Lung (tissue), 12 donors: ENCODE results near the gene AGER. TPM values are rescaled to one million over a fixed set of nuclear protein-coding genes. Genes with fewer than 3 reads are reported as not detected.
A peak's percentile ranks its signal among the peaks of the same experiment; 100 is the strongest.

Source experiments
- ATAC-seq: fragments of 200-7000 bp; cut with Tn5 transposase; one replicate; pipeline ENCODE4 v1.9.1; 2020; ENCODE audit warnings: moderate number of reproducible peaks; ENCODE audit not compliant: insufficient read depth, low FRiP score
- DNase-seq, 3 donors: peaks; one replicate each; pipeline ENCODE4 v3.0.0-alpha.2; 2013 to 2017
- H3K27ac ChIP-seq, 2 donors: one replicate each; pipeline ENCODE4 v1.5.1; 2013; ENCODE audit warnings: mild to moderate bottlenecking in 2 of 2, moderate library complexity in 2 of 2, control low read depth in 1 of 2, inconsistent platforms in 1 of 2, low read depth in 1 of 2, low read length in 1 of 2
- H3K27me3 ChIP-seq, 3 donors: one replicate each; pipeline ENCODE4 v1.5.1; 2013; ENCODE audit warnings: low read length in 2 of 3; ENCODE audit not compliant: control insufficient read depth in 3 of 3, insufficient read depth in 3 of 3
- H3K36me3 ChIP-seq, 4 donors: one replicate each; pipeline ENCODE4 v1.5.1; 2013; ENCODE audit warnings: low read length in 4 of 4, mild to moderate bottlenecking in 1 of 4, moderate library complexity in 1 of 4; ENCODE audit not compliant: control insufficient read depth in 4 of 4, insufficient read depth in 4 of 4
- H3K4me1 ChIP-seq, 5 donors: one replicate each; pipeline ENCODE4 v1.5.1; 2013; ENCODE audit warnings: low read length in 5 of 5, mild to moderate bottlenecking in 2 of 5, moderate library complexity in 1 of 5; ENCODE audit not compliant: control insufficient read depth in 5 of 5, insufficient read depth in 5 of 5
- H3K4me3 ChIP-seq: one replicate; pipeline ENCODE4 v1.5.1; 2013; ENCODE audit warnings: mild to moderate bottlenecking, control low read depth, moderate library complexity
- H3K9ac ChIP-seq, 2 donors: one replicate each; pipeline ENCODE4 v1.5.1; 2013; ENCODE audit warnings: low read length in 2 of 2, control low read depth in 1 of 2; ENCODE audit not compliant: insufficient read depth in 1 of 2
- H3K9me3 ChIP-seq, 4 donors: one replicate each; pipeline ENCODE4 v1.5.1; 2013; ENCODE audit warnings: low read length in 3 of 4, mild to moderate bottlenecking in 1 of 4, moderate library complexity in 1 of 4; ENCODE audit not compliant: control insufficient read depth in 4 of 4, insufficient read depth in 3 of 4
- WGBS, 2 donors: extraction: QIAGEN DNeasy Blood & Tissue Kit; methylation state at CpG; one replicate each; pipeline ENCODE4 v1.1.7; 2013; 5-methylcytosine and 5-hydroxymethylcytosine counted together
- polyA plus RNA-seq, 2 donors: library from polyadenylated mRNA; stranded (reverse); fragments of 200-250 nt; gene quantifications; one replicate each; pipeline ENCODE4 v1.2.1, GENCODE V29; 2013
- total RNA-seq, 2 donors: library from RNA; depleted of rRNA in 1 of 2; stranded (reverse); fragments of >200 nt in 1 of 2; gene quantifications; one replicate each; pipeline ENCODE4 v1.2.1, GENCODE V29; 2014 to 2021
- TF ChIP-seq, protein P1 (sequence below): IDR thresholded peaks from 2 replicates; pipeline ENCODE4 v1.5.1; 2012; ENCODE audit warnings: mild to moderate bottlenecking; ENCODE audit errors: control extremely low read depth, extremely low read depth
- donor health status: control.
- donor health status: control.
- donor health status: Bipolar disorder and iron deficiency.
- donor health status: healthy.
- donor health status: DM: yes; HTN: yes; CAD: no.

AGER gene
- total and polyA plus RNA-seq, 4 donors: 178 to 1,487 (median 347) TPM

DNA sequence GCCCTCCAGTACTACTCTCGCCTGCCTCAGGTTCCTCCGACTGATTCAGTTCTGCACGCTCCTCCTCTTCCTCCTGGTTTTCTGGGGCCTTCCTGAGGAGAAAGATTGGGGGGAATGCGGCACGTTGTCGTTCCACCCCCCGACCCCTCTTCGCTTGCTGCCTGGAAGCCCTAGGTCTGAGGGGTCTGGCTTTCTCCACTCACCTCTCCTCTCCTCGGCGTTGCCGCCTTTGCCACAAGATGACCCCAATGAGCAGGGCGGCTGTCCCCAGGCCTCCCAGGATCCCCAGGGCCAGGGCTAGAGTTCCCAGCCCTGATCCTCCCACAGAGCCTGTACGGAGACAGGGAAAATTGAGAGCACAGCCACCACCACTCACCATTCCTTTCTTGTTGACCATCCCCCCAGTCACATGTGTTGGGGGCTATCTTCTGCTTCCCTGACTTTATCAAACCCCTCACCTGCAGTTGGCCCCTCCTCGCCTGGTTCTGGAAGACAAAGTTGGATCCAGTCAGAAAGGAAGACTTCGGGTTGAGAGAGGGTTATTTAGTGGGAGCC lies 2.8 kb downstream of the AGER start:
- ATAC-seq: no peak
- TF ChIP-seq, protein P1, sequence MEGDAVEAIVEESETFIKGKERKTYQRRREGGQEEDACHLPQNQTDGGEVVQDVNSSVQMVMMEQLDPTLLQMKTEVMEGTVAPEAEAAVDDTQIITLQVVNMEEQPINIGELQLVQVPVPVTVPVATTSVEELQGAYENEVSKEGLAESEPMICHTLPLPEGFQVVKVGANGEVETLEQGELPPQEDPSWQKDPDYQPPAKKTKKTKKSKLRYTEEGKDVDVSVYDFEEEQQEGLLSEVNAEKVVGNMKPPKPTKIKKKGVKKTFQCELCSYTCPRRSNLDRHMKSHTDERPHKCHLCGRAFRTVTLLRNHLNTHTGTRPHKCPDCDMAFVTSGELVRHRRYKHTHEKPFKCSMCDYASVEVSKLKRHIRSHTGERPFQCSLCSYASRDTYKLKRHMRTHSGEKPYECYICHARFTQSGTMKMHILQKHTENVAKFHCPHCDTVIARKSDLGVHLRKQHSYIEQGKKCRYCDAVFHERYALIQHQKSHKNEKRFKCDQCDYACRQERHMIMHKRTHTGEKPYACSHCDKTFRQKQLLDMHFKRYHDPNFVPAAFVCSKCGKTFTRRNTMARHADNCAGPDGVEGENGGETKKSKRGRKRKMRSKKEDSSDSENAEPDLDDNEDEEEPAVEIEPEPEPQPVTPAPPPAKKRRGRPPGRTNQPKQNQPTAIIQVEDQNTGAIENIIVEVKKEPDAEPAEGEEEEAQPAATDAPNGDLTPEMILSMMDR: no peak
- no peak for DNase-seq
- H3K27me3 ChIP-seq: no peaks in the 10 kb centered on the region
- 89 to 92% methylated on average over 15 of the region's 15 CpGs for WGBS, 2 donors
- no peak overlapping the region for H3K9ac ChIP-seq
- H3K4me3 ChIP-seq: no peak overlapping the region
- H3K36me3 ChIP-seq: peaks cover 0 to 21% (median 13%) of the 10 kb centered on the region in 4 donors
- H3K9me3 ChIP-seq: no peaks in the 10 kb centered on the region
- H3K27ac ChIP-seq: no peak overlapping the region
- H3K4me1 ChIP-seq: peaks cover 7 to 38% (median 19%) of the 10 kb centered on the region in 5 donors

DNA sequence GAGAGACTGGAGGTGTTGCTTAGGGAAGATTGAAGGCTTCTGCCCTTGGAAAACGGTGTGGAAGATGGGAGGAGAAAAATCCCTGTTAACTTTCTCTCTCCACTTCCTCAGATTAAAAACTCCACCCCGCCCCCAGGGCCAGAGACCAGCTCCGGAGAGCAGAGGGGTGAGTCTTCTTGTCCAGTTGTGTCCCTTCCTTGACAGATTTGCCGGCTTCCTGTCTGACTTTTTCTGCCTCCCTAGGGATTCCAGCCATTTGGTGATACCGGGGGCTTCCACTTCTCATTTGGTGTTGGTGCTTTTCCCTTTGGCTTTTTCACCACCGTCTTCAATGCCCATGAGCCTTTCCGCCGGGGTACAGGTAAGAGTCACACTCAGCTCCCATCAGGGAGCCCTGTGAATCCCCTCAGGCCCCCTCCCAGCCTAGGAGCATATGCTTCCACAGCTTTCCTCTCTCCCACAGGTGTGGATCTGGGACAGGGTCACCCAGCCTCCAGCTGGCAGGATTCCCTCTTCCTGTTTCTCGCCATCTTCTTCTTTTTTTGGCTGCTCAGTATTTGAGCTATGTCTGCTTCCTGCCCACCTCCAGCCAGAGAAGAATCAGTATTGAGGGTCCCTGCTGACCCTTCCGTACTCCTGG lies 4.2 kb downstream of the AGER start:
- no peaks in the 10 kb centered on the region for H3K9me3 ChIP-seq
- H3K27me3 ChIP-seq: no peaks in the 10 kb centered on the region
- H3K27ac ChIP-seq: peak overlapping the region in 1 of 2 donors; percentile 6
- H3K9ac ChIP-seq: no peak overlapping the region
- H3K4me1 ChIP-seq: peaks cover 11 to 40% (median 20%) of the 10 kb centered on the region in 5 donors
- TF ChIP-seq, protein P1: no peak
- no peak overlapping the region for H3K4me3 ChIP-seq
- ATAC-seq (no peak), DNase-seq (no peak)
- peaks cover 0 to 19% (median 13%) of the 10 kb centered on the region in 4 donors for H3K36me3 ChIP-seq
- WGBS, 2 donors: 72 to 81% methylated on average over 10 of the region's 10 CpGs

DNA sequence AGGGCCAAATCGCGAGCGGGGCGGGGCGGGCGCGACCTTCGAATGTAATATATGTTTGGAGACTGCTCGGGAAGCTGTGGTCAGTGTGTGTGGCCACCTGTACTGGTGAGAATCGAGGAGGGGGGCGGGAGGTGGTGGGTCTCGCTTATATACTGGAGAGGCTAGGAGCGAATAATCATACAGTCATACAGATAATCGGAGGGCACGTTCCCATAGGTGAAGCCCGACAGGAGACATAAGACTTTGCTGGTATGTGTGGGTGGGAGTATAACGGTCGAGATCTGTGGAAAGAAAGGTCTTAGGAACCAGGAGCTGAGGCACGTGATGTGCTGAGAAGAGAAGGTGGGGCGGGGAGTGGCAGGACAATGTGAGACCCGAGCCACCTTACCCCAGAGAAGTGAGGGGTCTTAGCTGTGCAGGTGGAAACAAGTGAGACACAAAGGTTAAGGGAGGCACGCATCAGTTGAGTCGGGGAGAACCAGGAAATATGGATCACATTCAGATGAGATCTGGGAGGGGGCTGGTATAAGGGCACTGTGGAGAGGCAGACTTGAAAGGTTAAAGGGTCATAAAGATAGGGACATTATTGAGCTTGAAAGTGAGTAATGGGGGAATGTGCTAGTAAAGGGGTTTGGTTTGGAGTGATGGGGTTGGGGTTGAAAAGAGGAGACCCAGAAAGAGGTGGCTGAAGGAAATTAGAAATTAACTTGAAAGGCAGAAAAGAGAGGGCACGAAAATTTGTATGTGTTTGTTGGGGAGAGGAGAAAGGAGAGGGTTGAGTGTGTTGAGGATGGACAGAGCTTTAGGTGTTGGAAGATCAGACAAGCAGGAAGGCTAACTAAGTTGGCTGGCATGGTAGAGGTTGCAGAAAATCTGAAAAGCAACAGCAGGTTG lies 5.3 kb downstream of the AGER start:
- Histone ChIP-seq H3K9me3 (no peaks in the 10 kb centered on the region), H3K4me1 (peaks cover 11 to 45% (median 25%) of the 10 kb centered on the region in 5 donors), H3K9ac (peak overlapping the region; percentile 71 to 92), H3K27me3 (no peaks in the 10 kb centered on the region), H3K27ac (peak overlapping the region; percentile 75 to 88), H3K36me3 (peaks cover 0 to 19% (median 13%) of the 10 kb centered on the region in 4 donors), H3K4me3 (peak overlapping the region; percentile 67)
- WGBS, 2 donors: 2% methylated on average over 24 of the region's 24 CpGs
- no peak for ATAC-seq
- TF ChIP-seq, protein P1: no peak
- peak in 1 of 3 donors; percentile 29 for DNase-seq
